ENCODE results near the gene RIMBP3C.
"Not testable (repeated sequence)": the region's sequence is repeated elsewhere in the genome, so short reads cannot be mapped to it uniquely, and the experiment has no call there.

RIMBP3C gene

DNA sequence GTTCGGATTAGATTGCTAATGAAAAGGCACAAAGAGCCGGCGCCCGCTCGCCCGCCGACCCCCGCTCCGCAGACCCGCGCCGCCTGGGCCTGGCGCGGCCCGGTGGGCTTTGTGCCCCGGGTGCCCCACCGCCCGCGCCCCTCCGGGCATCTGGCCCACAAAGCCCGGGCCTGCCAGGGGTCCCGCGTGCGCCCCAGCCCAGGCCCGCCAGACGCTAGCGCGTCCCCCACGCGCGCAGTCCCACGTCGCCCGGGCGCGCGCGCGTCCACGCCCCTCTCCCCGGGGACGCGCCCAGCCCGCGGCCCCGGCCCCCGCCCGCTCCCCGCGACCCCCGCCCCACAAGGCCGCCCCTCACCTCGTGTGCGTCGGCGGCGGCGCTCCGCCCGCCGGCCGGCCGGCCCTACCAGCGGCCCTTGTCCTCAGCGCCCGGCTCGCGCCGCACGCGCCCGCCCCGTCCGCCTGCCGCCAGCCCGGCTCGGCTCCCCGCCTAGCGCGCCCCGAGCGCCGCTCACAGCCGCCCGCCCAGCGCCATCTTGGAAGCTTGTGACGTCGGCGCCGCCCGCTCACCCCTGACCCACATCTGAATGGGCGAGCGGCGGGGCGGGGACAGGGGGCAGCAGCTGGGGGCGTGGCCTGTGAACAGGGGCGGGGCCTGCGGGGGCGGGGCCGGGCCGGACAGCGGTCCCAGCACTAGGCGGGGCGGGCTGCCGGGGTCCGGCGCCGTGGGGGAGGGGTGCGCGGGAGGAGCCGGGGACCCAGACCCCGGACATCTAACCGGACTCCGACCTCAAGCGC is 34.1 kb downstream of the RIMBP3C start:
- not testable (repeated sequence) for DNase-seq

DNA sequence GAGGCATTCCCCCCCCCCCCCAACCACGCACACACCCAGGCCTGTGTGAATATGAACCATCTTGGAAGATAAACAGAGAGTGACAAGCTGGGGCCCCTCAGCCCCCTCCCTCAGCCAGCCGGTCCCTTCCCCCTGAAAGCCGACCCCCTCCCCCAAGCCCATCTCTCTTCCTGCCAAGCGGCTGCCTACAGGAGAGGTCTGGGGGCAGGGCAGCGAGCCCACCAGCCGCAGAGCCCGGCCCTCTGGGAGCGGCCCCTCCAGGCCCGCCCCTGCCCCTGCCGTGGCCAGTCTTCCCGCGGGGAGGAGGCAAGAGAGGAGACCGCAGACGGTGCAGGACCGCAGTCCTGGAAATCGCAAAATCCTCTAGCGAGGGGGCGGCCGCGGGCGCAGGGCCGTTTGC is 34.7 kb downstream of the RIMBP3C start:
- DNase-seq = not testable (repeated sequence)

- not testable (repeated sequence) for DNase-seq
Measured at GRCh38 chr22:21515234-21515633, 36.0 kb downstream of the RIMBP3C start.

- DNase-seq = not testable (repeated sequence)
Measured at GRCh38 chr22:21514117-21514516, 37.1 kb downstream of the RIMBP3C start.

DNA sequence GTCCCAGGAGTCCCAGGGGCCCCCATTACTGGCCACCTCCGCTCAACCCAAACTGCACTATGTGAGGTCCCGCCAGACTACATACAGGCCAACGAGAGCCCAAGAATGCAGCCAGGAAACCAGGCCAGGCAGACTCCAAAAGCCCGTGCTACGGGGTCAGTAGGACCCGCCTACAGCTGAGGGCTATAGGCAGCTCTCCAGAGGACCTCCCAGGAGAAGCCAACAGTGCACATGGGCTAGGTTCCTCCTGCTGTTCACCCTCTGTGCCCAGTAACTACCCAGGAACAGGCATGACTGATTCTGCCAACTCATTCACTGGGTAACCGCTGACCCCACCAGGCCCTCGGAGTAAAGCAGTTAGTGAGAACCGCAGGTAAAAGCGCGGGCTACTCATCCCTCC is 39.2 kb downstream of the RIMBP3C start:
- DNase-seq = not testable (repeated sequence)

DNA sequence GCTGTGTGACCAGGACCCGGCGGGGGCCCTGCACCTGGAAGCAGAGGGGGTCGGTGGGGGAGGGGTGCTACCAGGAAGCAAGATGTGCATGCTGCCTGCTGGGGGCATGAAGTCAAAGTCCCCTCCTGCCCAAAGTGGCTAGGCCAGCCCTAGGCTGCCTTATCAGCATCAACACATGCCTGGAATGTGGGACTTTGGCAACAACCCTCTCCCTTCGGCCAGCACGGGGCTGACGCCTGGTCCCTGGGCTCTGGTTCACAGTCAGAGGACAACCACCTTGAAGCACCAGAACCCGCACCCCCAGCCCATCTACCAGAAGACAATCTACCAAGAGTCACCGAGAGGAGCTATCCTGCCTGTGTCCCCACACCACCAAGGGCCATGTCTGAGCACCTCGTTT is 40.9 kb downstream of the RIMBP3C start:
- DNase-seq = not testable (repeated sequence)

- not testable (repeated sequence) for DNase-seq
Measured at GRCh38 chr22:21499623-21500506, 51.4 kb downstream of the RIMBP3C start.

DNA sequence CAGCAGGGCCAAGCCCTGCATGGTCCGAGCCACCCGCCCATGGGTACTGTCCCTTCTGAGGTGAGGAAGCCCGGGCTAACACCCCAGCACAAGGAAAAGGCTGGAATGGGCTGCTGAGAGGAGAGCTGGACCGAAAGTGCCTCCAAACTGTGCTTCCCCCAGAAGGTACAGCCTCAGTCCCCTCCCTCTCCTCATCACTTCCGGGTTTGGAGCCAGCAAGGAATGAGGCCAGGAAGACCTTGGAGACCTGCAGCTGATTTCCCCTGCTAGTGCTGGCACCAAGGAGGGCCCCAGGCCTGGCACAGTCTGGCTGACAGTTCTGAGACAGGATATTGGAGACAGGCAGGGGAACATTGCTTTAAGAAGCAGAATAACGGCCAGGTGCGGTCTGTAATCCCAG is 52.8 kb downstream of the RIMBP3C start:
- not testable (repeated sequence) for DNase-seq

GRCh38 chr22:21497984-21498383 is 53.3 kb downstream of the RIMBP3C start:
- not testable (repeated sequence) for DNase-seq

Data from stimulated activated CD4-positive, alpha-beta T cell treated with anti-CD3 and anti-CD28 coated beads, Interleukin-12 subunit alpha, Interleukin-12 subunit beta, amount 100 ng/mL, for 4 hours (primary cell).